ENCODE data around the gene CORO6.

GRCh38 chr17:29576214-29577000 lies 46.3 kb downstream of the CORO6 start:
- TF ChIP-seq ZFX (IDR thresholded peaks at IDR 0.05) = no peak
- TF ChIP-seq, protein P1, sequence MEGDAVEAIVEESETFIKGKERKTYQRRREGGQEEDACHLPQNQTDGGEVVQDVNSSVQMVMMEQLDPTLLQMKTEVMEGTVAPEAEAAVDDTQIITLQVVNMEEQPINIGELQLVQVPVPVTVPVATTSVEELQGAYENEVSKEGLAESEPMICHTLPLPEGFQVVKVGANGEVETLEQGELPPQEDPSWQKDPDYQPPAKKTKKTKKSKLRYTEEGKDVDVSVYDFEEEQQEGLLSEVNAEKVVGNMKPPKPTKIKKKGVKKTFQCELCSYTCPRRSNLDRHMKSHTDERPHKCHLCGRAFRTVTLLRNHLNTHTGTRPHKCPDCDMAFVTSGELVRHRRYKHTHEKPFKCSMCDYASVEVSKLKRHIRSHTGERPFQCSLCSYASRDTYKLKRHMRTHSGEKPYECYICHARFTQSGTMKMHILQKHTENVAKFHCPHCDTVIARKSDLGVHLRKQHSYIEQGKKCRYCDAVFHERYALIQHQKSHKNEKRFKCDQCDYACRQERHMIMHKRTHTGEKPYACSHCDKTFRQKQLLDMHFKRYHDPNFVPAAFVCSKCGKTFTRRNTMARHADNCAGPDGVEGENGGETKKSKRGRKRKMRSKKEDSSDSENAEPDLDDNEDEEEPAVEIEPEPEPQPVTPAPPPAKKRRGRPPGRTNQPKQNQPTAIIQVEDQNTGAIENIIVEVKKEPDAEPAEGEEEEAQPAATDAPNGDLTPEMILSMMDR (conservative IDR thresholded peaks at IDR 0.05) = no peak
